WERI-Rb-1 (cell line): ENCODE measurements around the gene CDHR1.
"Not testable (repeated sequence)": the region's sequence is repeated elsewhere in the genome, so short reads cannot be mapped to it uniquely, and the experiment has no call there.

Source experiments
- DNase-seq: peaks from one replicate; pipeline ENCODE4 v3.0.0-alpha.2; 2020
- H3K27ac ChIP-seq: fragments of 250-450 bp; sonication (Bioruptor Pico); 2 replicates; pipeline ENCODE4 v1.5.1; 2020; ENCODE audit warnings: mild to moderate bottlenecking, moderate library complexity
- H3K27me3 ChIP-seq: fragments of 250-450 bp; sonication (Bioruptor Pico); 2 replicates; pipeline ENCODE4 v1.5.1; 2021; ENCODE audit warnings: mild to moderate bottlenecking, low read depth, moderate library complexity; ENCODE audit not compliant: insufficient read depth, severe bottlenecking
- H3K36me3 ChIP-seq: fragments of 250-450 bp; sonication (Bioruptor Pico); 2 replicates; pipeline ENCODE4 v1.5.1; 2020; ENCODE audit warnings: mild to moderate bottlenecking, moderate library complexity
- H3K4me3 ChIP-seq: 2 replicates; pipeline ENCODE4 v1.5.1; 2011; ENCODE audit warnings: low read depth, mild to moderate bottlenecking, control low read depth, low read length
- H3K9me3 ChIP-seq: fragments of 250-450 bp; sonication (Bioruptor Pico); 2 replicates; pipeline ENCODE4 v1.5.1; 2021; ENCODE audit warnings: mild to moderate bottlenecking, moderate library complexity; ENCODE audit not compliant: severe bottlenecking
- CTCF ChIP-seq: IDR thresholded peaks from 2 replicates; pipeline ENCODE4 v1.5.1; 2011; ENCODE audit warnings: low read depth, mild to moderate bottlenecking, control low read depth, inconsistent platforms, low read length

Gene CDHR1

GRCh38 chr10:84160663-84161362 lies 33.5 kb upstream of the CDHR1 start:
- no peak for TF ChIP-seq CTCF
- Histone ChIP-seq H3K27ac (no peak overlapping the region), H3K4me3 (no peak overlapping the region), H3K27me3 (no peaks in the 10 kb centered on the region), H3K36me3 (no peaks in the 10 kb centered on the region), H3K9me3 (no peaks in the 10 kb centered on the region)
- DNase-seq: no peak

- no peak overlapping the region for H3K4me3 ChIP-seq
- TF ChIP-seq CTCF: no peak
- no peaks in the 10 kb centered on the region for H3K27me3 ChIP-seq
- no peaks in the 10 kb centered on the region for H3K36me3 ChIP-seq
- no peak overlapping the region for H3K27ac ChIP-seq
- no peak for DNase-seq
- peaks cover 5% of the 10 kb centered on the region for H3K9me3 ChIP-seq
Measured at GRCh38 chr10:84163996-84164395, 30.3 kb upstream of the CDHR1 start.

GRCh38 chr10:84164442-84164841 lies 29.9 kb upstream of the CDHR1 start:
- Histone ChIP-seq H3K4me3 (no peak overlapping the region), H3K36me3 (no peaks in the 10 kb centered on the region), H3K27me3 (no peaks in the 10 kb centered on the region), H3K9me3 (peaks cover 5% of the 10 kb centered on the region), H3K27ac (no peak overlapping the region)
- no peak for TF ChIP-seq CTCF
- no peak for DNase-seq

GRCh38 chr10:84166620-84167288 lies 27.6 kb upstream of the CDHR1 start:
- peaks cover 5% of the 10 kb centered on the region for H3K9me3 ChIP-seq
- no peak for TF ChIP-seq CTCF
- H3K36me3 ChIP-seq: no peaks in the 10 kb centered on the region
- no peaks in the 10 kb centered on the region for H3K27me3 ChIP-seq
- DNase-seq: no peak
- H3K4me3 ChIP-seq: no peak overlapping the region
- H3K27ac ChIP-seq: no peak overlapping the region

GRCh38 chr10:84167289-84167653 lies 27.1 kb upstream of the CDHR1 start:
- H3K27ac ChIP-seq, DNase-seq, H3K4me3 ChIP-seq, H3K9me3 ChIP-seq, H3K27me3 ChIP-seq, H3K36me3 ChIP-seq: not testable (repeated sequence)

- not testable (repeated sequence) for H3K9me3 ChIP-seq, H3K4me3 ChIP-seq, H3K27me3 ChIP-seq, DNase-seq, H3K36me3 ChIP-seq, H3K27ac ChIP-seq
Measured at GRCh38 chr10:84168382-84168781, 26.0 kb upstream of the CDHR1 start.

GRCh38 chr10:84171237-84171636 lies 23.1 kb upstream of the CDHR1 start:
- not testable (repeated sequence) for DNase-seq, H3K27me3 ChIP-seq, H3K9me3 ChIP-seq, H3K4me3 ChIP-seq, H3K36me3 ChIP-seq, H3K27ac ChIP-seq

- not testable (repeated sequence) for H3K9me3 ChIP-seq, H3K27ac ChIP-seq, H3K4me3 ChIP-seq, H3K27me3 ChIP-seq, DNase-seq, H3K36me3 ChIP-seq
Measured at GRCh38 chr10:84171700-84172466, 22.5 kb upstream of the CDHR1 start.
